Measurements from ENCODE around the gene KCNG2.

Gene KCNG2

DNA sequence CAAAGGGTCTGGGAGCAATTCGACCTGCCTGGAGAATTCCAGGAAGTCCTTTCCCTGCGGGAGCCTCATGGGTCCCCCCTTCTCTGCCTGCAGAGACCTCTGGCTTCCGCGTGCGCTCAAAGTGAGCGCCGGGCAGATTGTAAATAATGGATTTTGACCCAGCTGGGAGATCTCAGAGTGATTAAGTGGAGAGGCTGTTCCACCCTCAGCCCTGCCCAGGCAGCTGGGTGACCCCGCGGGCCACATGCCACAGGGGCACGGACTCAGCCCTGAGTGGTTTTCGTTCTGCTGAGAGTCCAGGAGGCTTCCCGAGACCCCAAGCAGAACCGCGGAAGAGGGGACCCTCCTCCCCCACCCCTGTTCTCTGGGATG, 1.2 kb downstream of the KCNG2 start:
- DNase-seq (ENCODE audit: low spot score): no peak

- no peak for DNase-seq (ENCODE audit: low spot score)
Measured at GRCh38 chr18:79799619-79800370, 2.1 kb downstream of the KCNG2 start.

DNA sequence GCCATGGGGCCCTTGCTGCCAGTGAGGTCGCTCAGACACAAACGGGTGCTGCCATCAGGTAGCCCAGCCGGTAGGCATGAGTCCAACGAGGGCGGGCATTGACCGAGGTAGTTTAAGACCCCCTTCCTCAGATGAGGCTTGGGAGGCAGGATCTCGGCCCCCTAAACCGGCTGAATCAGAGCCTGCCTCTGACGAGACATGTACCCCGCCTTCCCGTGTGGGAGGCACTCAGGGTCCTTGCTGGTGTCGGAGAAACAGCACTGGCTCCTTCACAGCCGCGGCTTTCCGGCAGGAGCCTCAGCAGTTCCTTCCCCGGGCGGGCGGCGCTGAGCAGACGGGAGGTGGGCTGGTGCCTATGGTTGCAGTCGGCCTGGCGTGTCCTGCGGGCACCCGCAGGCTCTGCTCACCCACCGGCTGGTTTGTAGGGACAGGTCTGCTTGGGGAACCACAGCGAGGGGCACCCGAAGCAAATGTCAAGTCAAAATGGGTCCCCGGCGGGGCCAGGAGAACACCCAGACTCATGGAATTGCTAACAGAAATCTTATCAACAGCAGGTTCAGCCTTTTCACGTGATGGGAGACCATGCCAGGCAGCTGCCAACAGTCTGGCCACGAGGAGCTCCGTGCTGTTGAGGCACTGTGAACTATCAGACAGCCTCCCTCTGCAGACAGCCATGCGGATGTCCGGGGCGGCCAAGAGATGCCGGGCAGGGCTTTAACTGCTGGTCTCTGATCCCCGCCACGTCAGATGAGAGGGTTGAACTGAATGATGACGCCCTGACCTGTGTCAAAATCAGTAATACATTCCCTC, 2.8 kb downstream of the KCNG2 start:
- DNase-seq (ENCODE audit: low spot score): no peak

DNA sequence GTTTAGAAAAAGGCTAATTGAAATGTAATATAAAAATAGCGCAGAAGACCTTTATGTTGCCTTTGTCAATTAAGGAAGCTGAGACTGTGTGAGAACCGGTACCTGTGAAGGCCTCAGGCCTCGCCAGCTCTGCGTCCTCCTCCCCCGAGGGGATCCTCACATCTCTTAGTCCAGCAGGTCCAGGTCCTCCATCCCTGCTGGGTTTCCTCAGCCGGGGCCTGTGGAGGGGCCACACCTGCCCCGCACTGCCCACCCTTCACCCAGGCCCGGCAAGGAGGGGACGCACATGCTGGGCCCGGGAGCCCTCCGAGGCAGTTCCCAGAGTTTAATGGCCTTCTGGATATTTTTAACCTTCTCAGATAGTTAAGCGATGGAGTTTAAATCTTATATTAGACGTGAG, 3.5 kb downstream of the KCNG2 start:
- DNase-seq (ENCODE audit: low spot score): no peak

DNA sequence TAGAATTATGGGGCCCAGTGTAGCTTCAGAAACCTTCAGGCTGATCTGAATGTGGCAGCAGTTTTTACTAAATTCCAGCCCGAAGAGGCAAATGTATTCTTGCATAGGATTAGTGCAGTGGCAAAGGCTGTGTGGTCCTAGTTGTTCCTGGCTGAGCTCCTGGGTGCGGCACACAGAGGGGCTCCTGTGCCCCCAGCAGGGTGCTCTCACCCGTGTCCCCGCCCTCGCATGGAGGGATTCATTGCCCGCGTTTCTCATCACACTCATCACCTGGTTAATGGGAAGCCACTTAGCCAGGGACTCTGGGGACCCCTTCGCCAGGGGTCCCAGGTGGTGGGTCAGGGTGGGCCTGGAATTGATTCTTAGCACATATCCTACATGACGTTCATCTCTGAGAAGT, 3.9 kb downstream of the KCNG2 start:
- DNase-seq (ENCODE audit: low spot score): no peak

DNA sequence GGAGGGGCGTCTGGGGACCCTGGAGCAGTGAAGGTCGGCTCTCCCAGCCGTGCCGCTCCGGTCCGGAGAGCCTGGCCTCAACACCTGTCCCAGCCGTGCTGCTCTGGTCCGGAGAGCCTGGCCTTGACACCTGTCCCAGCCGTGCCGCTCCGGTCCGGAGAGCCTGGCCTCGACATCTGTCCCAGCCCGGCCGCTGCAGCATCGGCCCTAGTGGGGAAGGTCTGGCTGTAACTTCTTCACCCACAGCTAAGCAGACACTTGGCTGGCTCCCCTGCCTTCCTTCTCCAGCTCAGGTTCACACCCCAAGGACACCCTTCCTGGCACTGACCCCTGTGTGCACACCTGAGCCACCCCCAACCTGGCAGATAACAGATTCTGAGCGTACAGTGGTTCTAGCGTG, 4.6 kb downstream of the KCNG2 start:
- no peak for DNase-seq (ENCODE audit: low spot score)

GRCh38 chr18:79803611-79804051, 5.9 kb downstream of the KCNG2 start:
- no peak for DNase-seq (ENCODE audit: low spot score)

- DNase-seq (ENCODE audit: low spot score): no peak
Measured at GRCh38 chr18:79804130-79804787, 6.5 kb downstream of the KCNG2 start.

DNA sequence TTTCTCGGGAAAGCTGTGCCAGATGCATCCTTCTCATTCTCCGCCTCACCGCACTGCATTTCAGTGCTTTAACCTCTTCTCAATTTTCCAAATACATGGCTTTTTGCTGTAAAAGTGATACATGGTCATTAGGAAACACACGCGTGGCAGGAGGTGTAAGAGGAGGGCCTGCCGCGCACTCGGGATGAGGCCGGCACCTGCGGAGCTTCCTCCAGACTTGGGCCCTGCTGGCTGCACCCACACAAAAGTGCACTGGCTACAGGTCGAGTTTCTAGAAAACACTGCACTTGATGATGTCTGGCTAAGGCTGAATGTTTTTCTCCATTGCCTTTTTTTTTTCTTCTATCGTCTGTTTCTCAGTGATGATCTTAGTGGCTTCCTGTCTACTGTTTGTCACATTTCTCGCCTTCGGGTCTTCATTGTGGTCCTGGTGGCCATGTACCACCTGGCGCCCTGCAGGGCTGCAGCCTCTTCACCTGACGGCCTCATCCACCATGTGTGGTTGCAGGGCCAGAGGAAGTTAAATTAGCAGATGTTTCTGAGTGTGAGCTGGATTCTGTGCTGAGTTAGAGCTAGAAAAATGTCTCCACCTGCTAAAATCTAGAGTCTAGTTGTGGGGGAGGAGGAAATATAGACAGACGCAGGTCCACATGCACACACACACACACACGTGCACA, 7.6 kb downstream of the KCNG2 start:
- DNase-seq (ENCODE audit: low spot score): no peak

DNA sequence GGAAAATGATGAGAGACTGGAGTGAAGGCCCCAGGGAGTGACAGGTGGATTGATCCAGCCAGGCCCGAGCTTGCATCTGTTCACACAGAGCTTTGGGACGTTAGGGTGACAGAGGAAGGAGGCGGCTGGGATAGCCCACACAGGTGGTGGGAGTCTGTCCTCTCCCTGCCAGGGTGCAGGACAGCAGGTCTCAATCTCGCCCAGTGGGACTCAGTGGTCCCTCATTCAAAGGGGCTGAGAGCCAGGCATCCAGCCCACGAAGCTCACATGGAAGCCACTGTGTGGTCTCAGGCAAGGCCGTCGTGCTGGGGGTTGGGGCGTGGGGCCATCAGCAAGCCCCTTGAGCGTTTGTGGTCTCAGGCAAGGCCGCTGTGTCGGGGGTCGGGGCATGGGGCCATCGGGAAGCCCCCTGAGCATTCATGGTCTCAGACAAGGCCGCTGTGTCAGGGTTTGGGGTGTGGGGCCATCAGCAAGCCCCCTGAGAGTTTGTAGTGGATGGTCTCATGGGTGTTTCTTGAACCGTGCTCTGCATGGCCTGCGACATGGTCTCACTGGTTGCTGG, 8.3 kb downstream of the KCNG2 start:
- no peak for DNase-seq (ENCODE audit: low spot score)

- DNase-seq (ENCODE audit: low spot score): no peak
Measured at GRCh38 chr18:79806976-79807841, 9.5 kb downstream of the KCNG2 start.

- DNase-seq (ENCODE audit: low spot score): no peak
Measured at GRCh38 chr18:79809482-79810192, 11.9 kb downstream of the KCNG2 start.

DNA sequence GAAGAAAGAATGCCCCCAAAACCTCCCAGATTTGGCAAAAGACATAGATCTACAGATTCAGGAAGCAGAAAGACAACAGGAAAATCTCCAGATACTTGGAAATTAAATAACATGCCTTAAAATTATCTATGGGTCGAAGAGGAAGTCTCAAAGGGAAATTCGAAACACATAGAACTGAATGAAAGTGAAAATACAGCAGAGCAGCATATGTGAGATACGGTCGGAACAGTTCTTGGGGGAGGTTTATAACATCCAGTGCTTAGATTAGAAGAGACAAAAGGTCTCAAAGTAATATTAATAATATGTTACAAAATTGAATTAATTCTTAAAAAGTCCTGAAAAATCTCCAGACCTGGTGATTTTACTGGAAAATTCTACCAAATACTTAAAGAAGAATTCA, 14.3 kb downstream of the KCNG2 start:
- no peak for DNase-seq (ENCODE audit: low spot score)

DNA sequence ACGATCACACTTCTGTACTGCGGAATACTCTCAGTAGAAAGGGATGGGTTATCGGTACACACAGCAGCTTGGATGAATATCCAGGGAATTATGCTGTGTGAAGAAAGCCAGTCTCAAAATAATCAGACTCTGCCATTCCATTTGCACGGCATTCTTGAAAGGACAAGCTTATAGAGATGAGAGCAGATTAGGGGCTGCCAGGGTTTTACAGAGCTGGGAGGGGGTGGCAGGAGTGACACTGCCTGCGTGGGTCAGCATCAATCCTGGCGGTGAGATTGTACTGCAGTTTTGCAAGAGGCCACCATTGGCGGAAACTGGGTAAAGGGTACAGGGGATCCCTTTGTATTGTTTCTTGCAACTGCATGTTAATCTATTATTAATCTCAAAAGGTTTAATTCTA, 16.6 kb downstream of the KCNG2 start:
- no peak for DNase-seq (ENCODE audit: low spot score)

- no peak for DNase-seq (ENCODE audit: low spot score)
Measured at GRCh38 chr18:79815657-79816056, 17.9 kb downstream of the KCNG2 start.

GRCh38 chr18:79816092-79816491, 18.4 kb downstream of the KCNG2 start:
- no peak for DNase-seq (ENCODE audit: low spot score)

DNA sequence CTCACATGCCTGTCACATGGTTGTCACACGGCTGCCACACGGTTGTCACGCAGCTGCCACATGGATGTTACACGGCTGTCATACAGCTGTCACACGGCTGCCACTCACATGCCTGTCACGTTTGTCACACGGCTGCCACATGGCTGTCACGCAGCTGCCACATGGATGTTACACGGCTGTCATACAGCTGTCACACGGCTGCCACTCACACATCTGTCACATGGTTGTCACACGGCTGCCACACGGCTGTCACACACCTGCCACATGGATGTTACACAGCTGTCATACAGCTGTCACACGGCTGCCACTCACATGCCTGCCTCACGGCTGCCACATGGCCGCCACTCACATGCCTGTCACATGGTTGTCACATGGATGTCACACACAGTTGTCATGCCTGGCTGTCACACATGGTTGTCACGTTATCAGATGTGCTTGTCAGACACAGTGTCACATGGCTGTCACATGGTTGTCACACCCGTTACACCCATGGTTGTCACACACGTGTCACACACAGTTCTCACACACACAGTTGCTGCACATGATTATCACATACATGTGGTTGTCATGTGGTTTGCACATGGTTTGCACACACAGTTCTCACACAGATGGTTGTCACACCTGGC, 19.4 kb downstream of the KCNG2 start:
- no peak for DNase-seq (ENCODE audit: low spot score)

DNA sequence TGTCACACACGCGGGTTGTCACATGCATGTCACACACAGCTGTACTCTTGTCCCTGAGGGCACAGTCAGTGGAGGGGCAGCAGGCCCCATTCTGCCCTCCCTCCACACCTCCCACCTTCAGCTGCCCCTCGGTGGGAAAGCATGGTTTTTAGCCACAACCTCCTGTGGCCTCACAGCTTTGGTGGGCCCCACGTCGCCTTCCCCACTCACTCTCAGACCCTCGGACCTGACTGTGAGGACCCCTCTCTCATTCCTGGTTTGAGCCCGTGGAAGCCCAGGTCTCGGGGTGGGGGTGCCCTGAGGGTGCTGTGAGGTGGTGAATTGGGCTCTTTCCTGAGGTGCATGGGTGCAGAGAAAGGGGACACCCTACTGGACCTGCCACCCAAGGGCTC, 19.9 kb downstream of the KCNG2 start:
- no peak for DNase-seq (ENCODE audit: low spot score)

GRCh38 chr18:79818036-79818435, 20.3 kb downstream of the KCNG2 start:
- DNase-seq (ENCODE audit: low spot score): no peak

GRCh38 chr18:79818631-79819030, 20.9 kb downstream of the KCNG2 start:
- DNase-seq (ENCODE audit: low spot score): no peak

All from globus pallidus (tissue), 1 donor.